Measurements from ENCODE around the gene USP25.

The USP25 gene

DNA sequence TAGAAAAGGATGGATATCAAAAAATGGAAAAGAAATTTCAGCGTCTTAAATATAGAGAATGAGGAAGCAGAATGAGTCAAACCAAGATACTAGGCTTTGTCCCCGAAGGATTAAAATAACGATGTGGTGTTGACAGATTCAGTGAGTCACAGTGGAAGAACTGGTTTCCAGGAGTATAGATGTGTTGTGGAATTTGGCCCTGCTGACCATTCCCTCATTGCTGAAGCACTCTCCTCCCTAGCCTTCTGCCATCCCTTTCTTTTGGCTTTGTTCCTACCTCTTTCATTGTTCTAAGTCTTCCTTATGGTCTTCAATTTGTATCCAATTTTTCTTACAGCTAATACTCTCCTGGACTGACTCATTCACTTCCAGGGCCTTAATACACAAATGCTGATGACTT, 23.1 kb upstream of the USP25 start:
- H3K4me2 ChIP-seq (ENCODE audit: low read length), result no peak overlapping the region
- H3K4me1 ChIP-seq (ENCODE audit: control insufficient read depth, insufficient read depth, low read length), result peaks cover 9% of the 10 kb centered on the region
- peaks cover 12% of the 10 kb centered on the region for H3K27me3 ChIP-seq (ENCODE audit: control insufficient read depth, insufficient read depth, low read length)
- no peak overlapping the region for H3K4me3 ChIP-seq (ENCODE audit: low read length)
- H3K9me3 ChIP-seq (replicated peaks; ENCODE audit: low read length), result peaks cover 8% of the 10 kb centered on the region
- H3K36me3 ChIP-seq (ENCODE audit: insufficient read depth, low read length), result no peaks in the 10 kb centered on the region
- H3K9ac ChIP-seq (ENCODE audit: low read depth, low read length), result no peak overlapping the region

DNA sequence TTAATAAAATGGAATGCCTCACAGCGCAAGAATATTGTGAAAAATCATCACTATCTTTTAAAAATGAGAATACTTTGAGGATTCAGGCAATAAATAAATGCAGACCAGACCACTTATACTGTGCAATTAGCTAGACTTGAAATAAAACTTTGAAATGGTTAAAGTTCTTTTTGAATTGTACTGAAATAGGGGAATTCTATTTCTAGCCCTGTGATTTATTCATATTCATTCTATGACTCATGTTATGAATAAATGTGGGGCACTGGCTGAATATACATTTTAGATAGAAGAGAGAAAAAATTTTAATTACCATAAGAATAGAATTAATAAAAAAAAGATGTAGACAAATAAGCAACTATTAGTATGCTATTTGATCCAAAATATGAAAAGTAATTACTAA, 16.4 kb upstream of the USP25 start:
- H3K9me3 ChIP-seq (replicated peaks; ENCODE audit: low read length), result no peaks in the 10 kb centered on the region
- peaks cover 8% of the 10 kb centered on the region for H3K27me3 ChIP-seq (ENCODE audit: control insufficient read depth, insufficient read depth, low read length)
- peak overlapping the region; percentile 42 for H3K4me2 ChIP-seq (ENCODE audit: low read length)
- H3K4me1 ChIP-seq (ENCODE audit: control insufficient read depth, insufficient read depth, low read length), result peaks cover 5% of the 10 kb centered on the region
- no peak overlapping the region for H3K9ac ChIP-seq (ENCODE audit: low read depth, low read length)
- H3K4me3 ChIP-seq (ENCODE audit: low read length), result no peak overlapping the region
- no peaks in the 10 kb centered on the region for H3K36me3 ChIP-seq (ENCODE audit: insufficient read depth, low read length)

DNA sequence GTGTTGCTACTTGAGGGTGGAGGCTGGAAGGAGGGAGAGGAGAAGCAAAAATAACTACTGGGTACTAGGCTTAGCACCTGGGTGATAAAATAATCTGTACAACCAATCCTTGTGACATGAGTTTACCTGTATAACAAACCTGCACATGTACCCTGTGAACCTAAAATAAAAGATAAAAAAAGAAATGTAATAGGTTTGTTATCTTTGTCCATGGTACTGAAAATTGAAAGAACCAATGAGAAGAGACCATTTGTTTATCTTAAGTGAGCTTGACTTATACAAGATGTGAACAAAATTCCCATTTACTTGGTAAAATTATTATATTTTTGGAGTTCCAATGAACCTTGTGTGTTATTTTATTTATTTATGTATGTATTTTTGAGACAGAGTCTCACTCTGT, 11.1 kb upstream of the USP25 start:
- H3K4me2 ChIP-seq (ENCODE audit: low read length), result no peak overlapping the region
- H3K9me3 ChIP-seq (replicated peaks; ENCODE audit: low read length), result no peaks in the 10 kb centered on the region
- H3K9ac ChIP-seq (ENCODE audit: low read depth, low read length), result no peak overlapping the region
- no peak overlapping the region for H3K4me3 ChIP-seq (ENCODE audit: low read length)
- no peaks in the 10 kb centered on the region for H3K36me3 ChIP-seq (ENCODE audit: insufficient read depth, low read length)
- H3K4me1 ChIP-seq (ENCODE audit: control insufficient read depth, insufficient read depth, low read length), result no peaks in the 10 kb centered on the region
- H3K27me3 ChIP-seq (ENCODE audit: control insufficient read depth, insufficient read depth, low read length), result no peaks in the 10 kb centered on the region

DNA sequence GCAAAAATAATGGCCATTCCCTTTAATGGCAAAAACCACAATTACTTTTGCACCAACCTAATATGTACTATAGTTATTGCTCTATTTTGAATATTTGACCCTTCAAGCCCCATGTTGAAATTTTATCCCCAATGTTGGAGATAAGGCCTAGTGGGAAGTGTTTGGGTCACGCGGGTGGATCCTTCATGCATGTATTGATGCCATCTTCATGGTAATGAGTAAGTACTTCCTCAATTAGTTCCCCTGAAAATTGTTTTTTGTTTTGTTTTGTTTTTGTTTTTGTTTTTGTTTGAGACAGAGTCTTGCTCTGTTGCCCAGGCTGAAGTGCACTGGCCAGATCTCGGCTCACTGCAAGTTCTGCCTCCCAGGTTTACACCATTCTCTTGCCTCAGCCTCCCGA, 9.8 kb upstream of the USP25 start:
- Histone ChIP-seq H3K9ac (ENCODE audit: low read depth, low read length) (no peak overlapping the region), H3K4me2 (ENCODE audit: low read length) (no peak overlapping the region), H3K4me1 (ENCODE audit: control insufficient read depth, insufficient read depth, low read length) (no peaks in the 10 kb centered on the region), H3K9me3 (replicated peaks; ENCODE audit: low read length) (no peaks in the 10 kb centered on the region), H3K36me3 (ENCODE audit: insufficient read depth, low read length) (no peaks in the 10 kb centered on the region), H3K27me3 (ENCODE audit: control insufficient read depth, insufficient read depth, low read length) (no peaks in the 10 kb centered on the region), H3K4me3 (ENCODE audit: low read length) (no peak overlapping the region)

DNA sequence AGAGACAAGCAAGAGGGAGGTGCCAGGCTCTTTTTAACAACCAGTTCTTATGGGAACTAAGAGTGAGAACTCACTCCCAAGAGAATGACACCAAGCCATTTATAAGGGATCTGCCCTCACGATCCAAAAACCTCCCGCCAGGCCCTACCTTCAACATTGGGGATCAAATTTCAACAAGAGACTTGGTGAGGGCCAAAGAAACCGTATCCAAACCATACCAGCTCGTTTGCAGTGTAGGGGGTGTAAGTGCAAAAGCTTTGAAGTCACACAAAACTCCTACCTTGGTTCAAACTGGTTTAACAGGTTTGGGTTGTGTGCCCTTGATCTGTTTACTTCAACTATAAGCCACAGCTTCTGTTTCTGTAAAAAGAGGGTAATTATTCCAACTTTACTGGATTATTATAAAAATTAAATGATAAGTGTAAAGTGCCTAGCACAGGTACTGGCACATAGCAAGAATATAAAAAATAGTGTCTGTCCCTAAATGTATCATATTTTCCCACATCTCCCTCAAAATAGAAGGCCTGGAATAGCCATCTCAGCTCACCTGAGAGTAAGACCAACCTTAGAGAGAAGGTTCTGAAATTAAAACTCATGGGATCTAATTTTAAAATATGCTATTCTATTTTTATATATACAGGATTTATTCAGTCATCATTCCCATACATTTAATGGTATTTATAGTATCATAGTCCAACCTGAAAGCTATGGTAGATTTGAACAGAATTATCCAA, 7.0 kb upstream of the USP25 start:
- H3K36me3 ChIP-seq (ENCODE audit: insufficient read depth, low read length), result no peaks in the 10 kb centered on the region
- no peaks in the 10 kb centered on the region for H3K9me3 ChIP-seq (replicated peaks; ENCODE audit: low read length)
- no peak overlapping the region for H3K9ac ChIP-seq (ENCODE audit: low read depth, low read length)
- H3K4me1 ChIP-seq (ENCODE audit: control insufficient read depth, insufficient read depth, low read length), result no peaks in the 10 kb centered on the region
- H3K4me3 ChIP-seq (ENCODE audit: low read length), result no peak overlapping the region
- no peak overlapping the region for H3K4me2 ChIP-seq (ENCODE audit: low read length)
- H3K27me3 ChIP-seq (ENCODE audit: control insufficient read depth, insufficient read depth, low read length), result peaks cover 4% of the 10 kb centered on the region

DNA sequence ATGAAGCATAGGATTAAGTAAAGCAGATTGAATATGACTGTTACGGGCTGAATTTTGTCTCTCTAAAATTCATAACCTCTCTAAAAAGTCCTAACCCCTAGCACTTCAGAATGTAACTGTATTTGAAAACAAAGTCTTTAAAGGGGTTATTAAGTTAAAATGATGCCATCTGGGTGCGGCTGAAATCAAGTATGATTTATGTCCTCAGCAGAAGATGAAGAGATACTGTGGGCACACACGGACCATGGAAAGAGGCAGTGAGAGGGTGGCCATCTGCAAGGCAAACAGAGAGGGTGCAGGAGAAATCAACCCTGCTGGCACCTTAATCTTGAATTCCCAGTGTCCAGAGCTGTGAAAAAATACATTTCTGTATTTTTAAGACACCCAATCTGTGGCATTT, 3.8 kb upstream of the USP25 start:
- H3K36me3 ChIP-seq (ENCODE audit: insufficient read depth, low read length), result no peaks in the 10 kb centered on the region
- peaks cover 4% of the 10 kb centered on the region for H3K27me3 ChIP-seq (ENCODE audit: control insufficient read depth, insufficient read depth, low read length)
- H3K9ac ChIP-seq (ENCODE audit: low read depth, low read length), result no peak overlapping the region
- no peak overlapping the region for H3K4me2 ChIP-seq (ENCODE audit: low read length)
- no peak overlapping the region for H3K4me3 ChIP-seq (ENCODE audit: low read length)
- peaks cover 4% of the 10 kb centered on the region for H3K4me1 ChIP-seq (ENCODE audit: control insufficient read depth, insufficient read depth, low read length)
- H3K9me3 ChIP-seq (replicated peaks; ENCODE audit: low read length), result no peaks in the 10 kb centered on the region

DNA sequence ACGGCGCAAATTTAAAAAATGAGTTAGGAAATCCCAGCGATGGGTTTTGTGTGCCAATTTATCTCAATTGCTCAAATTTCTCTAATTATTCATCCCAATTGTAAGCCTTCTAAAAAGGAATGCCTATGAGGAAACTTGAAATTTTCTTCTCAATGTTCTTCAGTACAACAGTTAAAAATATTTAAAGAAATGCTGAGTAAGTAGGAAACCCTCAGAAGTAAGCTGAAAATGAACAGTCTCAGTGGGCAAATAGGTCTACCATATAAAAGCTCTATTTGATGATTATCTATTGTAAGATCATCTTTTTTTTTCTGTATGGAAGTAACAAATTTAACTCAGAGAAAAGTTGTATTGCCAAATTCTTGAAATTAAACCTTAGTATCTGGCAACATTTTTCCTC, 1.7 kb upstream of the USP25 start:
- H3K4me3 ChIP-seq (ENCODE audit: low read length), result no peak overlapping the region
- no peak overlapping the region for H3K4me2 ChIP-seq (ENCODE audit: low read length)
- H3K36me3 ChIP-seq (ENCODE audit: insufficient read depth, low read length), result no peaks in the 10 kb centered on the region
- peaks cover 4% of the 10 kb centered on the region for H3K27me3 ChIP-seq (ENCODE audit: control insufficient read depth, insufficient read depth, low read length)
- H3K4me1 ChIP-seq (ENCODE audit: control insufficient read depth, insufficient read depth, low read length), result peaks cover 15% of the 10 kb centered on the region
- H3K9ac ChIP-seq (ENCODE audit: low read depth, low read length), result no peak overlapping the region
- no peaks in the 10 kb centered on the region for H3K9me3 ChIP-seq (replicated peaks; ENCODE audit: low read length)

DNA sequence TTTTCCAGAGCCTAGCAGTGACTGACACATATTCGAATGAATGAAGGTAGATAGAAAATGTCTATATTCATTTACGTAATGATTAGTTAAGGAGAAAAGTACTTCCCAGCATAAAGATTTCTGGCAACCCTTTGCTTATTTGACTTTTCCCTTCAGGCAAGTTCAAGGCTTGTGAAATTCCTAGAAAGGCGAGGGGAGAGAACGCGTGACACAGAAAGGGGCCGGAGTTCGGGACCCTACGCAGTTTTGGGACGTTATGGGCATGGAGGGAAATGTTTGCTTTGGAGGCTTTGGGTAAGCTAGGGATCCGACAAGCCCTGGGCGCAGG, 472 bp upstream of the USP25 start:
- Histone ChIP-seq H3K9ac (ENCODE audit: low read depth, low read length) (peak overlapping the region; percentile 86), H3K4me2 (ENCODE audit: low read length) (peak overlapping the region; percentile 95), H3K27me3 (ENCODE audit: control insufficient read depth, insufficient read depth, low read length) (peaks cover 4% of the 10 kb centered on the region), H3K36me3 (ENCODE audit: insufficient read depth, low read length) (no peaks in the 10 kb centered on the region), H3K9me3 (replicated peaks; ENCODE audit: low read length) (no peaks in the 10 kb centered on the region), H3K4me1 (ENCODE audit: control insufficient read depth, insufficient read depth, low read length) (peaks cover 15% of the 10 kb centered on the region), H3K4me3 (ENCODE audit: low read length) (peak overlapping the region; percentile 88)

DNA sequence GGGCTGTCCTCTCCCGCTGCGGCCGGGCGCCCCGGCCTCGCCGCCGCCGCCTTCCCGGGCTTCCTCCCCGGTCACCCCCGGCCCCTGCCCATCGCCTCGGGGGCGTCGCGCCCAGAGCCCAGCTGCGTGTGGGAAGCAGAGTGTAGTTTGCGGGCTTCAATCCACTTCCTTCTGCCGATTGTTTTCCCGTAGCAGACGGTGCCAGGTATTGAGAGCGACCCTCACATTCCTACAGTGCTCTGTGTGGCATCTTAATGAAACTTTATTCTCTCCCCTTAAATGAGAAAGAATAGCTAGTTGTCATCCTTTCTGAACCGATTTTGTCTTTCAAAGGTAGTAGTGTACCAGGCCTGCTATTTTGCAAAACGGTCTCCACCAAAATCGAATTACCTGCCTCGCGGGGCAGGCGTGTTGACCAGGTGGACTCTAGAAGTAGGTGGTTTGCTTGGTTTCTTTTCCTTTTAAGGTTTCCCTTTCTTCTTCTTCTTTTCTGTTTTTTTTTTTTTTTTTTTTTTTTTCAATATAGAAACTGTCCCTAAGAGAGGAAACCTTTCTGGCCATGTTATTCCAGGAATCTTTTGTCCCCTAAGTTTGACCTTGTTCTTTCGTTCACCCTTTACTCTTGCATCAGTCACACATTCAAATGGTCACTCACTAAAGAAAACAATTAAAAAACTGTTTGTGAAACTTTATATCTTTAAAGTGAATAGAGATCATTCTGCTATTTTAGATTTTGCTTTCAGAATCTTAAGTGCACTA, 881 bp downstream of the USP25 start:
- peaks cover 15% of the 10 kb centered on the region for H3K4me1 ChIP-seq (ENCODE audit: control insufficient read depth, insufficient read depth, low read length)
- H3K4me3 ChIP-seq (ENCODE audit: low read length), result peak overlapping the region; percentile 88
- H3K9ac ChIP-seq (ENCODE audit: low read depth, low read length), result peak overlapping the region; percentile 86
- peaks cover 4% of the 10 kb centered on the region for H3K27me3 ChIP-seq (ENCODE audit: control insufficient read depth, insufficient read depth, low read length)
- peak overlapping the region; percentile 95 for H3K4me2 ChIP-seq (ENCODE audit: low read length)
- H3K9me3 ChIP-seq (replicated peaks; ENCODE audit: low read length), result no peaks in the 10 kb centered on the region
- no peaks in the 10 kb centered on the region for H3K36me3 ChIP-seq (ENCODE audit: insufficient read depth, low read length)

DNA sequence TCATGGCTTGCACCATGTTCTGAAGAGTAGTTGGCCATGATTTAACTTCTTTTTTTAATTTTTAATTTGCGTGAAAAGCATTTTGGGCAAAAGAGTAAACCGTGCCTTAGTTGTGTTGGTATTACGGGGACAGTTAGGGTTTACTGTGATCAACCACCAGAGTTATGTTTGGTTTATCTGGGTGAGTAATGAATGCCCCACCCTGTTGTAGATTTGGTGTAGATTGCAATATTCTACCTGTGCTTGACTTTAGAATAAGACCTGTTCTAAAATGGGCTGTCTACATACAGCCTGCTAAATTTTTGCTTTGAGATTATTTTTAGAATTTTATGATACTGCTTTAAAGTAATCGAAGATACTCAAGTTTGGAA, 1.4 kb downstream of the USP25 start:
- Histone ChIP-seq H3K4me2 (ENCODE audit: low read length) (peak overlapping the region; percentile 95), H3K36me3 (ENCODE audit: insufficient read depth, low read length) (no peaks in the 10 kb centered on the region), H3K4me1 (ENCODE audit: control insufficient read depth, insufficient read depth, low read length) (peaks cover 15% of the 10 kb centered on the region), H3K9ac (ENCODE audit: low read depth, low read length) (peak overlapping the region; percentile 86), H3K27me3 (ENCODE audit: control insufficient read depth, insufficient read depth, low read length) (peaks cover 1% of the 10 kb centered on the region), H3K4me3 (ENCODE audit: low read length) (peak overlapping the region; percentile 88), H3K9me3 (replicated peaks; ENCODE audit: low read length) (no peaks in the 10 kb centered on the region)

DNA sequence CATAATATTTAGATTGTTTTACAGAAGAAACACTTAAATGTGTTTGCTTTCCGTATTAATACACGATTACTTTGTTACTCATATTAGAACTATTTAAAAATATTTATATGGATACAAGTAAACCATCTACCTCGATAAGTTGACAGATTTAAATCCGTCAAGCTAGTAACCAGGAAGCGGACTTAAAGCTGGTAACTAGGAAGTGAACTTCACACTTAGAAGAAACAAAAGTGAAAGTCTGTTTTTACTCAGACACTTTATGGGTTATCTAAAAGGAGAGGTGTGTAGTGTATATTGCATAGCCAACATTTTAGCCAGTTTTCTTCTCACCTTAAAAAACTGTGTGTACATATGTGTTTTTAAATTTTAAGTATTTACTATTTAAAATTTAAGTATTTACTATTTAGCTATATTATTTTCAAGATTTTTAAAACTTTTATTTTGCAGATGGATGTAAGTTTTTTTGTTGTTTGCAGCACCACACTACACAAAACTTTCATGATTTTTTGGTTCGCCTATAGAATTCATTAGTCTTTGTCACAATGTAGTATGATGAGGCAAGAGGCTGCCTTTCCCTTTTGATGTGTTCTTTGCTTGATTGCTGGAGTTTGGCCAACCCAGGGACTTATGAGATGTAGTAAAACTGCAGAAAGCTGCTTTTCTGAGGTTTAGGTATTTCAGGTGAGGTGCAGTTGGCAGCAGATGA, 2.7 kb downstream of the USP25 start:
- peak overlapping the region; percentile 88 for H3K4me3 ChIP-seq (ENCODE audit: low read length)
- H3K9ac ChIP-seq (ENCODE audit: low read depth, low read length), result peak overlapping the region; percentile 86
- H3K36me3 ChIP-seq (ENCODE audit: insufficient read depth, low read length), result no peaks in the 10 kb centered on the region

More for the DNA sequence above, 2.7 kb downstream of the USP25 start:
- Histone ChIP-seq H3K9me3 (replicated peaks; ENCODE audit: low read length) (no peaks in the 10 kb centered on the region), H3K4me2 (ENCODE audit: low read length) (peak overlapping the region; percentile 95), H3K27me3 (ENCODE audit: control insufficient read depth, insufficient read depth, low read length) (no peaks in the 10 kb centered on the region), H3K4me1 (ENCODE audit: control insufficient read depth, insufficient read depth, low read length) (peaks cover 15% of the 10 kb centered on the region)
